Type B pancreatic cell (in vitro differentiated cells): ENCODE data around the gene FOXK1. TPM values are rescaled to one million over a fixed set of nuclear protein-coding genes. Genes with fewer than 3 reads are reported as not detected.
A peak's percentile ranks its signal among the peaks of the same experiment; 100 is the strongest.

ENCODE experiments used
- DNase-seq: peaks from one replicate; pipeline ENCODE4 v3.0.0; 2021; ENCODE audit warnings: mixed read lengths; ENCODE audit not compliant: unreplicated experiment; ENCODE audit errors: extremely low spot score
- H3K27ac Mint-ChIP-seq: 2 replicates; pipeline ENCODE4 v1.8.0; 2021; ENCODE audit warnings: mild to moderate bottlenecking, mixed read lengths
- H3K27me3 Mint-ChIP-seq: 2 replicates; pipeline ENCODE4 v1.8.0; 2021; ENCODE audit warnings: mixed read lengths
- H3K36me3 Mint-ChIP-seq: 2 replicates; pipeline ENCODE4 v1.8.0; 2021; ENCODE audit warnings: mixed read lengths
- H3K4me1 Mint-ChIP-seq: one replicate; pipeline ENCODE4 v1.8.0; 2021; ENCODE audit warnings: mixed read lengths; ENCODE audit not compliant: unreplicated experiment
- H3K4me3 Mint-ChIP-seq: 2 replicates; pipeline ENCODE4 v1.8.0; 2021; ENCODE audit warnings: mild to moderate bottlenecking, mixed read lengths
- H3K9me3 Mint-ChIP-seq: 2 replicates; pipeline ENCODE4 v1.8.0; 2021; ENCODE audit warnings: mixed read lengths
- total RNA-seq: library from RNA; stranded (reverse); gene quantifications from 2 replicates; pipeline ENCODE4 v1.2.1, GENCODE V29; 2021; ENCODE audit warnings: low replicate concordance
- TF ChIP-seq, protein P1 (sequence below): fragments of 200-600 bp; sonication (generic); conservative IDR thresholded peaks from 2 replicates; pipeline ENCODE4 v1.5.0; 2021; ENCODE audit warnings: antibody characterized with exemption, mild to moderate bottlenecking

Gene FOXK1
- total RNA-seq, 1 donor from 2014 or later: 55.1 TPM

- Mint-ChIP-seq H3K9me3 (no peaks in the 10 kb centered on the region), H3K27me3 (no peaks in the 10 kb centered on the region), H3K4me1 (peaks cover 49% of the 10 kb centered on the region), H3K4me3 (no peak overlapping the region), H3K27ac (peak overlapping the region; percentile 39), H3K36me3 (peaks cover 47% of the 10 kb centered on the region)
- no peak for DNase-seq
- TF ChIP-seq, protein P1, sequence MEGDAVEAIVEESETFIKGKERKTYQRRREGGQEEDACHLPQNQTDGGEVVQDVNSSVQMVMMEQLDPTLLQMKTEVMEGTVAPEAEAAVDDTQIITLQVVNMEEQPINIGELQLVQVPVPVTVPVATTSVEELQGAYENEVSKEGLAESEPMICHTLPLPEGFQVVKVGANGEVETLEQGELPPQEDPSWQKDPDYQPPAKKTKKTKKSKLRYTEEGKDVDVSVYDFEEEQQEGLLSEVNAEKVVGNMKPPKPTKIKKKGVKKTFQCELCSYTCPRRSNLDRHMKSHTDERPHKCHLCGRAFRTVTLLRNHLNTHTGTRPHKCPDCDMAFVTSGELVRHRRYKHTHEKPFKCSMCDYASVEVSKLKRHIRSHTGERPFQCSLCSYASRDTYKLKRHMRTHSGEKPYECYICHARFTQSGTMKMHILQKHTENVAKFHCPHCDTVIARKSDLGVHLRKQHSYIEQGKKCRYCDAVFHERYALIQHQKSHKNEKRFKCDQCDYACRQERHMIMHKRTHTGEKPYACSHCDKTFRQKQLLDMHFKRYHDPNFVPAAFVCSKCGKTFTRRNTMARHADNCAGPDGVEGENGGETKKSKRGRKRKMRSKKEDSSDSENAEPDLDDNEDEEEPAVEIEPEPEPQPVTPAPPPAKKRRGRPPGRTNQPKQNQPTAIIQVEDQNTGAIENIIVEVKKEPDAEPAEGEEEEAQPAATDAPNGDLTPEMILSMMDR: no peak
Observed at GRCh38 chr7:4715410-4715776, 33.3 kb downstream of the FOXK1 start.

GRCh38 chr7:4716946-4717795, 35.1 kb downstream of the FOXK1 start:
- H3K9me3 Mint-ChIP-seq: no peaks in the 10 kb centered on the region
- peak overlapping the region; percentile 36 for H3K27ac Mint-ChIP-seq
- H3K4me3 Mint-ChIP-seq: no peak overlapping the region
- TF ChIP-seq, protein P1: no peak
- no peak for DNase-seq
- peaks cover 43% of the 10 kb centered on the region for H3K4me1 Mint-ChIP-seq
- H3K36me3 Mint-ChIP-seq: peaks cover 33% of the 10 kb centered on the region
- H3K27me3 Mint-ChIP-seq: no peaks in the 10 kb centered on the region

- peaks cover 37% of the 10 kb centered on the region for H3K4me1 Mint-ChIP-seq
- TF ChIP-seq, protein P1: no peak
- H3K27me3 Mint-ChIP-seq: no peaks in the 10 kb centered on the region
- peak overlapping the region; percentile 36 for H3K27ac Mint-ChIP-seq
- DNase-seq: no peak
- H3K4me3 Mint-ChIP-seq: no peak overlapping the region
- no peaks in the 10 kb centered on the region for H3K9me3 Mint-ChIP-seq
- H3K36me3 Mint-ChIP-seq: peaks cover 26% of the 10 kb centered on the region
Observed at GRCh38 chr7:4718075-4718474, 36.0 kb downstream of the FOXK1 start.

- peaks cover 25% of the 10 kb centered on the region for H3K36me3 Mint-ChIP-seq
- DNase-seq: no peak
- H3K4me1 Mint-ChIP-seq: peaks cover 44% of the 10 kb centered on the region
- H3K27ac Mint-ChIP-seq: peak overlapping the region; percentile 14
- no peaks in the 10 kb centered on the region for H3K27me3 Mint-ChIP-seq
- TF ChIP-seq, protein P1: no peak
- H3K9me3 Mint-ChIP-seq: no peaks in the 10 kb centered on the region
- H3K4me3 Mint-ChIP-seq: no peak overlapping the region
Observed at GRCh38 chr7:4720225-4720624, 38.1 kb downstream of the FOXK1 start.

DNA sequence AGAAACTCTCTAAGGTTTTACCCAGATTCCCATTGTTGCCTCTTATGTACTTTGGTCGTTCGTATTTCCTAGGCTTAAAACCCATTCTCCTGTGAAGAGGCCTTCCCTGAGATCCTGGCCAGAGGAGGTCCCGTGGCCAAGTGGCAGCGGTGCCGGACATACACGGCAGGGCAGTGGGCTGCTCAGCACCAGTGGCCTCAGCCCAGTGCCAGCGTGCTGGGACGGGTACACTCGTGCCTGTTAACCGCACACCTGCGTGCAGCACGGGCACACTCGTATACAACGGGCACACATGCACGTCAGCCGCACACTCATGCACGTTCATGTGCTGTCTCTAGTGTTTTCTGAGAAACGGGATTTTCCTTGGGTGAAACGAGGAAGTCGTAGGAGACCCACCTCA, 40.2 kb downstream of the FOXK1 start:
- no peak for DNase-seq
- Mint-ChIP-seq H3K27me3 (no peaks in the 10 kb centered on the region), H3K4me3 (no peak overlapping the region), H3K4me1 (peaks cover 47% of the 10 kb centered on the region), H3K36me3 (peaks cover 21% of the 10 kb centered on the region), H3K9me3 (no peaks in the 10 kb centered on the region), H3K27ac (no peak overlapping the region)
- TF ChIP-seq, protein P1: no peak
